ENCODE data around the gene CHIT1.

DNA sequence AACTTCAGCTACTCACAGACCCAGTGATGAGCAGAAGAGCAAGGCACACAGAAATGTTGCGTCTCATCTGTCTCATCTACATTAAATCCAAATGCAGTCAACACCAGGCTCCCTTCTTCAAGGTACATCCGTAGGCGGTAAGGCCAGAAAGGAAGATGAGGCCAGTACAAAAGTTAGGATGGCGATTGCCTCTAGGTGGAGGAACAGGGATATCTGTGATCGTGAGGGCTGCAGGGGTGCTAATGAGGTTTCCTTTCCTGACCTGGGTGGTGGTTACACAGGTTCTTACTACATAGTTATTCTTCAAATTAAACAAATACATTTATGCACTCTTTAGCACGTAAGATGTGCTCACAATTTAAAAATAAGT is 52.5 kb downstream of the CHIT1 start:
- TF ChIP-seq POLR2A (IDR thresholded peaks at IDR 0.05): no peak
- TF ChIP-seq, protein P1, sequence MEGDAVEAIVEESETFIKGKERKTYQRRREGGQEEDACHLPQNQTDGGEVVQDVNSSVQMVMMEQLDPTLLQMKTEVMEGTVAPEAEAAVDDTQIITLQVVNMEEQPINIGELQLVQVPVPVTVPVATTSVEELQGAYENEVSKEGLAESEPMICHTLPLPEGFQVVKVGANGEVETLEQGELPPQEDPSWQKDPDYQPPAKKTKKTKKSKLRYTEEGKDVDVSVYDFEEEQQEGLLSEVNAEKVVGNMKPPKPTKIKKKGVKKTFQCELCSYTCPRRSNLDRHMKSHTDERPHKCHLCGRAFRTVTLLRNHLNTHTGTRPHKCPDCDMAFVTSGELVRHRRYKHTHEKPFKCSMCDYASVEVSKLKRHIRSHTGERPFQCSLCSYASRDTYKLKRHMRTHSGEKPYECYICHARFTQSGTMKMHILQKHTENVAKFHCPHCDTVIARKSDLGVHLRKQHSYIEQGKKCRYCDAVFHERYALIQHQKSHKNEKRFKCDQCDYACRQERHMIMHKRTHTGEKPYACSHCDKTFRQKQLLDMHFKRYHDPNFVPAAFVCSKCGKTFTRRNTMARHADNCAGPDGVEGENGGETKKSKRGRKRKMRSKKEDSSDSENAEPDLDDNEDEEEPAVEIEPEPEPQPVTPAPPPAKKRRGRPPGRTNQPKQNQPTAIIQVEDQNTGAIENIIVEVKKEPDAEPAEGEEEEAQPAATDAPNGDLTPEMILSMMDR (IDR thresholded peaks at IDR 0.05): no peak
